Measurements from ENCODE around the gene FITM1. TPM values are rescaled to one million over a fixed set of nuclear protein-coding genes. Genes with fewer than 3 reads are reported as not detected.

FITM1 gene
- total RNA-seq, 1 experiment from 2014 or later: 0.72 TPM

GRCh38 chr14:24171422-24172260 lies 41.2 kb downstream of the FITM1 start, which contains the start of gene REC8:
TSS of gene REC8 (plus strand) at chr14:24172080. CDS start at chr14:24172553, 473 bp downstream.
- DNase-seq: peak; percentile 100
- Histone ChIP-seq H2AFZ (ENCODE audit: low read length) (no peak within 1 kb of the TSS), H4K91ac (ENCODE audit: insufficient read length, low read depth, low read length) (no peak within 1 kb of the TSS), H4K20me1 (ENCODE audit: control insufficient read depth, insufficient read depth, insufficient read length) (no peaks in the 10 kb centered on the region), H3K23ac (ENCODE audit: insufficient read length, low read depth, low read length) (no peak within 1 kb of the TSS), H2BK120ac (ENCODE audit: low read depth, low read length, poor library complexity, severe bottlenecking) (no peak within 1 kb of the TSS), H3K9me3 (ENCODE audit: control insufficient read depth, low read depth, low read length) (no peaks in the 10 kb centered on the region), H3T11ph (ENCODE audit: low read length) (no peak within 1 kb of the TSS), H3K4me2 (ENCODE audit: insufficient read depth, insufficient read length, low read length) (peak within 1 kb of the TSS; percentile 48), H3K4ac (ENCODE audit: low read depth, low read length) (no peak within 1 kb of the TSS), H3K79me1 (ENCODE audit: insufficient read depth, low read depth, low read length, poor library complexity, severe bottlenecking) (no peaks in the 10 kb centered on the region), H2AK5ac (ENCODE audit: insufficient read length, low read length) (no peak within 1 kb of the TSS), H3K9ac (ENCODE audit: extremely low read depth, insufficient read length, low read length) (peak within 1 kb of the TSS; percentile 3), H3K23me2 (ENCODE audit: insufficient read length, low read depth, low read length, poor library complexity, severe bottlenecking) (peaks cover 10% of the 10 kb centered on the region), H3K27me3 (ENCODE audit: insufficient read depth, low read length) (no peaks in the 10 kb centered on the region), H3K18ac (ENCODE audit: insufficient read length, low read depth, low read length) (no peak within 1 kb of the TSS), H3K14ac (ENCODE audit: insufficient read depth, low read length) (no peak within 1 kb of the TSS), H2BK12ac (ENCODE audit: insufficient read length, low read depth, low read length) (no peak within 1 kb of the TSS), H3K27ac (ENCODE audit: insufficient read length, low read depth, low read length) (no peak within 1 kb of the TSS), H3K4me1 (ENCODE audit: insufficient read depth, low read length) (no peaks in the 10 kb centered on the region), H3K79me2 (ENCODE audit: insufficient read depth, low read length) (no peaks in the 10 kb centered on the region), H2BK15ac (ENCODE audit: low read depth, low read length) (no peak within 1 kb of the TSS), H2BK20ac (ENCODE audit: low read depth, low read length, poor library complexity, severe bottlenecking) (no peak within 1 kb of the TSS), H4K8ac (replicated peaks; ENCODE audit: insufficient read length, low read depth, low read length) (no peak within 1 kb of the TSS), H2BK5ac (ENCODE audit: insufficient read length, low read length) (no peak within 1 kb of the TSS), H3K56ac (ENCODE audit: insufficient read length, low read depth, low read length) (no peak within 1 kb of the TSS), H4K5ac (ENCODE audit: insufficient read length, low read depth, low read length) (no peak within 1 kb of the TSS)
- no peaks in the 10 kb centered on the region; a peak in 1 of 5 replicates for H3K9me3 Mint-ChIP-seq
- H3K36me3 Mint-ChIP-seq (ENCODE audit: insufficient read depth in 1 of 3, low read depth in 3 of 3): peaks cover 2 to 22% (median 16%) of the 10 kb centered on the region in 3 experiments; a peak in 5 of 7 replicates
- peak within 1 kb of the TSS; percentile 75 to 80 for H3K4me3 Mint-ChIP-seq
- TF ChIP-seq CTCF (conservative IDR thresholded peaks at IDR 0.05): no peak
- WGBS (ENCODE audit: extremely low coverage, insufficient read length, low lambda C conversion rate): no CpG with 5 or more reads among the region's 63 CpGs
- no peaks in the 10 kb centered on the region; the same call in 1 of the 2 replicates for H3K27me3 Mint-ChIP-seq (ENCODE audit: low read depth)
- peaks cover 5 to 13% of the 10 kb centered on the region in 2 experiments; a peak in 3 of 4 replicates for H3K4me1 Mint-ChIP-seq
- H3K27ac Mint-ChIP-seq: peak within 1 kb of the TSS; percentile 27 to 94 (median 78); a peak in 4 of 7 replicates

Data from H9 (cell line).